Panc1 (cell line): ENCODE measurements around the gene ACSBG1. TPM values are rescaled to one million over a fixed set of nuclear protein-coding genes. Genes with fewer than 3 reads are reported as not detected.
A peak's percentile ranks its signal among the peaks of the same experiment; 100 is the strongest.

Source experiments
- ATAC-seq: fragments of 200-7000 bp; cut with Tn5 transposase; 2 replicates; pipeline ENCODE4 v1.9.1; 2020; ENCODE audit warnings: mild to moderate bottlenecking, moderate library complexity
- BruUV-seq: library from RNA; stranded (reverse); fragments of 400-500 nt; replicated peaks from 2 replicates; lab custom pipeline; 2021; lab: Mats Ljungman, UMichigan
- CTCF ChIA-PET: fragments of 300-600 bp; sonication (Branson Sonifier 250); formaldehyde crosslinking; loops from one replicate; lab custom pipeline; 2022; ENCODE audit warnings: antibody characterized with exemption; lab: Charles Lee
- POLR2A ChIA-PET: fragments of 300-600 bp; sonication (Branson Sonifier 250); formaldehyde crosslinking; loops from one replicate; lab custom pipeline; 2022; ENCODE audit warnings: antibody characterized with exemption; lab: Charles Lee
- DNase-seq: peaks from one replicate; pipeline ENCODE4 v3.0.0-alpha.2; 2010; ENCODE audit warnings: low read depth, low spot score
- H3K27ac ChIP-seq: 2 replicates; pipeline ENCODE4 v1.5.1; 2011; ENCODE audit warnings: mild to moderate bottlenecking, low read length, inconsistent platforms
- H3K27me3 ChIP-seq: fragments of 200-500 bp; sonication (Bioruptor generic); 2 replicates; pipeline ENCODE4 v1.6.0; 2014; ENCODE audit warnings: low read length, inconsistent platforms; ENCODE audit not compliant: control insufficient read depth, insufficient read depth
- H3K36me3 ChIP-seq: fragments of 200-500 bp; sonication (Bioruptor generic); 2 replicates; pipeline ENCODE4 v1.5.1; 2014; ENCODE audit warnings: inconsistent platforms, mild to moderate bottlenecking, low read length, moderate library complexity; ENCODE audit not compliant: control insufficient read depth, insufficient read depth
- H3K4me1 ChIP-seq: 2 replicates; pipeline ENCODE4 v1.5.1; 2011; ENCODE audit warnings: inconsistent platforms, mild to moderate bottlenecking, low read length, moderate library complexity; ENCODE audit not compliant: control insufficient read depth, insufficient read depth
- H3K4me3 ChIP-seq, 2 experiments: 2 replicates each; pipeline ENCODE4 v1.5.1; 2011 to 2012; ENCODE audit warnings: low read depth in 2 of 2, low read length in 2 of 2, mild to moderate bottlenecking in 2 of 2, inconsistent platforms in 1 of 2, moderate library complexity in 1 of 2
- H3K9me3 ChIP-seq: fragments of 200-500 bp; sonication (Bioruptor generic); 2 replicates; pipeline ENCODE4 v1.5.1; 2014; ENCODE audit warnings: low read depth, mild to moderate bottlenecking, inconsistent platforms, low read length, moderate library complexity; ENCODE audit not compliant: control insufficient read depth, insufficient read depth
- POLR2AphosphoS5 ChIP-seq: IDR thresholded peaks from 2 replicates; pipeline ENCODE4 v1.6.1; 2012; ENCODE audit warnings: mild to moderate bottlenecking, low read depth, low read length, moderate library complexity
- SIN3A ChIP-seq: IDR thresholded peaks from 2 replicates; pipeline ENCODE4 v1.6.1; 2012; ENCODE audit warnings: low read depth, mild to moderate bottlenecking, low read length, moderate library complexity, borderline replicate concordance; ENCODE audit not compliant: insufficient read depth
- TCF7L2 ChIP-seq: IDR thresholded peaks from 2 replicates; pipeline ENCODE4 v1.6.1; 2011; ENCODE audit warnings: mild to moderate bottlenecking, low read depth, low read length, inconsistent platforms
- in situ Hi-C: cut with HindIII; loops from 2 replicates; pipeline ENCODE4 v1.10.0; 2016; ENCODE audit warnings: low sequenced_read_pairs, low pct_unique_long_range_greater_than_20kb
- intact Hi-C: fragments of 100-400 bp; cut with micrococcal nuclease; formaldehyde crosslinking; loops from one replicate; pipeline ENCODE4 v1.10.0; 2022; ENCODE audit not compliant: unreplicated experiment
- total RNA-seq: library from RNA; stranded (reverse); gene quantifications from one replicate; pipeline ENCODE4 v1.2.1, GENCODE V29; 2021; ENCODE audit not compliant: unreplicated experiment
- TF ChIP-seq, protein P1 (sequence below), 2 experiments: IDR thresholded peaks; 2 replicates each; pipeline ENCODE4 v1.6.1; 2011 to 2012; ENCODE audit warnings: low read depth in 2 of 2, control low read depth in 1 of 2, low read length in 1 of 2, mild to moderate bottlenecking in 1 of 2, moderate library complexity in 1 of 2; ENCODE audit not compliant: insufficient read depth in 1 of 2
- TF ChIP-seq, protein P2 (sequence below): fragments of 450-650 bp; IDR thresholded peaks from 2 replicates; pipeline ENCODE4 v1.5.1; 2017; ENCODE audit warnings: mild to moderate bottlenecking

Gene ACSBG1
- total RNA-seq, 1 experiment from 2014 or later: 0.31 TPM

DNA sequence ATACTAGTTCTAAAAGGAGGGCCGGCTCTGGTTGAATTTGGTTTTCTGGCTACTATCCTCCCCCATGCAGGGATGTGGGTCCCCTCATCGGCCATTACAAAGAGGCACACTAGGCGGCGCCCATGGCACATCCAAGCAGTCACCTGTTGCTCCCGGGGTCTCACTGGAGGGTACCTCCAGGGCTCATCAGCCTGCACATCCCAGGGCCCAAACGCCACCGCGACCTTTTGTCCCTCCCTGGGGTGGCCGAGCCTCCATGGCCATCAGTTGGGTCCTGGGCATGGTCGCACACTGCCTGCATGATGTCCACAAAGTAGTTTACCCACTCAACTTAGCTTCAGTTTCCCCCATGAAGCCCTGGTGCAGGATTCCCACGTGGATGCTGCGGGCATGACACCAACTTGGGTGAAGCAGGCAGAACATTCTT, 56.9 kb downstream of the ACSBG1 start:
- Histone ChIP-seq H3K4me1 (no peaks in the 10 kb centered on the region), H3K36me3 (no peaks in the 10 kb centered on the region), H3K27ac (no peak overlapping the region), H3K4me3 (no peak overlapping the region), H3K27me3 (no peaks in the 10 kb centered on the region), H3K9me3 (no peaks in the 10 kb centered on the region)
- CTCF ChIA-PET: interaction anchor here (0.7 to 2.3 kb wide), 5 partner anchors 18 to 274 kb away, joined by 3 to 8 read pairs (median 3); no protein-coding TSS in a partner anchor
- ATAC-seq (peak; percentile 79), DNase-seq (peak; percentile 25)
- POLR2A ChIA-PET: no interaction called here
- TF ChIP-seq, protein P1, sequence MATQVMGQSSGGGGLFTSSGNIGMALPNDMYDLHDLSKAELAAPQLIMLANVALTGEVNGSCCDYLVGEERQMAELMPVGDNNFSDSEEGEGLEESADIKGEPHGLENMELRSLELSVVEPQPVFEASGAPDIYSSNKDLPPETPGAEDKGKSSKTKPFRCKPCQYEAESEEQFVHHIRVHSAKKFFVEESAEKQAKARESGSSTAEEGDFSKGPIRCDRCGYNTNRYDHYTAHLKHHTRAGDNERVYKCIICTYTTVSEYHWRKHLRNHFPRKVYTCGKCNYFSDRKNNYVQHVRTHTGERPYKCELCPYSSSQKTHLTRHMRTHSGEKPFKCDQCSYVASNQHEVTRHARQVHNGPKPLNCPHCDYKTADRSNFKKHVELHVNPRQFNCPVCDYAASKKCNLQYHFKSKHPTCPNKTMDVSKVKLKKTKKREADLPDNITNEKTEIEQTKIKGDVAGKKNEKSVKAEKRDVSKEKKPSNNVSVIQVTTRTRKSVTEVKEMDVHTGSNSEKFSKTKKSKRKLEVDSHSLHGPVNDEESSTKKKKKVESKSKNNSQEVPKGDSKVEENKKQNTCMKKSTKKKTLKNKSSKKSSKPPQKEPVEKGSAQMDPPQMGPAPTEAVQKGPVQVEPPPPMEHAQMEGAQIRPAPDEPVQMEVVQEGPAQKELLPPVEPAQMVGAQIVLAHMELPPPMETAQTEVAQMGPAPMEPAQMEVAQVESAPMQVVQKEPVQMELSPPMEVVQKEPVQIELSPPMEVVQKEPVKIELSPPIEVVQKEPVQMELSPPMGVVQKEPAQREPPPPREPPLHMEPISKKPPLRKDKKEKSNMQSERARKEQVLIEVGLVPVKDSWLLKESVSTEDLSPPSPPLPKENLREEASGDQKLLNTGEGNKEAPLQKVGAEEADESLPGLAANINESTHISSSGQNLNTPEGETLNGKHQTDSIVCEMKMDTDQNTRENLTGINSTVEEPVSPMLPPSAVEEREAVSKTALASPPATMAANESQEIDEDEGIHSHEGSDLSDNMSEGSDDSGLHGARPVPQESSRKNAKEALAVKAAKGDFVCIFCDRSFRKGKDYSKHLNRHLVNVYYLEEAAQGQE (IDR thresholded peaks at IDR 0.05; ENCODE audit: insufficient read depth in 1 of 2, low read depth in 2 of 2, low read length in 1 of 2): no peak
- TF ChIP-seq, protein P2, sequence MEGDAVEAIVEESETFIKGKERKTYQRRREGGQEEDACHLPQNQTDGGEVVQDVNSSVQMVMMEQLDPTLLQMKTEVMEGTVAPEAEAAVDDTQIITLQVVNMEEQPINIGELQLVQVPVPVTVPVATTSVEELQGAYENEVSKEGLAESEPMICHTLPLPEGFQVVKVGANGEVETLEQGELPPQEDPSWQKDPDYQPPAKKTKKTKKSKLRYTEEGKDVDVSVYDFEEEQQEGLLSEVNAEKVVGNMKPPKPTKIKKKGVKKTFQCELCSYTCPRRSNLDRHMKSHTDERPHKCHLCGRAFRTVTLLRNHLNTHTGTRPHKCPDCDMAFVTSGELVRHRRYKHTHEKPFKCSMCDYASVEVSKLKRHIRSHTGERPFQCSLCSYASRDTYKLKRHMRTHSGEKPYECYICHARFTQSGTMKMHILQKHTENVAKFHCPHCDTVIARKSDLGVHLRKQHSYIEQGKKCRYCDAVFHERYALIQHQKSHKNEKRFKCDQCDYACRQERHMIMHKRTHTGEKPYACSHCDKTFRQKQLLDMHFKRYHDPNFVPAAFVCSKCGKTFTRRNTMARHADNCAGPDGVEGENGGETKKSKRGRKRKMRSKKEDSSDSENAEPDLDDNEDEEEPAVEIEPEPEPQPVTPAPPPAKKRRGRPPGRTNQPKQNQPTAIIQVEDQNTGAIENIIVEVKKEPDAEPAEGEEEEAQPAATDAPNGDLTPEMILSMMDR: peak; percentile 92
- intact Hi-C loops (loop anchor here (1.0 kb wide), 1 partner anchor 64 kb away; no protein-coding TSS in a partner anchor), in situ Hi-C loops (no loop called here)
- BruUV-seq: no TSS peak

DNA sequence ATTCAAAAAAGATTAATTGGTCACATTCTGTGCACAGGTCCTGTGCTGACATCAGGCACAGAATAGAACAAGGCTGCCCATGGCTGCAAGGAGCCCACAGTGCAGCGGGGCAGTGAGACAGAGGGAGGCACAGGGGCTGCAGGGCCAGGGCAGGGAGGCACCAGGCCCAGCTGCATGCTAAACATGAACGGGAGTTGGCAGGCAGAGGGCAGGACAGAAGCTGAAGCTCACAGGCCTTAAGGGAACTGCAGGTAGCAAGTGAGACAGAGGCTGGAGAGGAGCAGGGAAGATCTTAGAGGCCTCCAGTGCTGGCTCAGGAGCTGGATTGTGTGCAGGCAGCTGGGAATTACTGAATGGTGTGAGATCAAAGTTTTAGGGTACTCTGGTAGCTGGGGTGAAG, 59.0 kb downstream of the ACSBG1 start:
- Histone ChIP-seq H3K9me3 (no peaks in the 10 kb centered on the region), H3K36me3 (peaks cover 3% of the 10 kb centered on the region; the same call in 1 of the 2 replicates), H3K27me3 (no peaks in the 10 kb centered on the region), H3K4me1 (no peaks in the 10 kb centered on the region), H3K4me3 (no peak overlapping the region), H3K27ac (no peak overlapping the region)
- ChIA-PET POLR2A (interaction anchor here (0.5 kb wide), 1 partner anchor 65 kb away, joined by 6 read pairs; no protein-coding TSS in a partner anchor), CTCF (interaction anchor here (1.6 kb wide), 1 partner anchor 20 kb away, joined by 4 read pairs; no protein-coding TSS in a partner anchor)
- BruUV-seq: no TSS peak
- DNase-seq: no peak
- in situ Hi-C loops (no loop called here), intact Hi-C loops (no loop called here)
- peak; percentile 43; the same call in 1 of the 2 replicates for ATAC-seq
- TF ChIP-seq, protein P1 (IDR thresholded peaks at IDR 0.05; ENCODE audit: insufficient read depth in 1 of 2, low read depth in 2 of 2, low read length in 1 of 2): no peak
- no peak for TF ChIP-seq TCF7L2
- no peak for TF ChIP-seq SIN3A
- TF ChIP-seq POLR2AphosphoS5: no peak
- TF ChIP-seq, protein P2: no peak
